Neural cell (in vitro differentiated cells): ENCODE data around the gene ZNF641. TPM values are rescaled to one million over a fixed set of nuclear protein-coding genes. Genes with fewer than 3 reads are reported as not detected.

ENCODE experiments used
- H2AFZ ChIP-seq: fragments of 200-600, 300-800 bp; sonication (generic), shearing (Covaris generic); 2 replicates; pipeline ENCODE4 v1.6.0; 2014; ENCODE audit warnings: low read depth, mild to moderate bottlenecking, antibody characterized with exemption, low read length, moderate library complexity
- H3F3A ChIP-seq: fragments of 200-600 bp; shearing (Covaris generic); 2 replicates; pipeline ENCODE4 v1.6.1; 2016; ENCODE audit warnings: mild to moderate bottlenecking, moderate library complexity, mixed read lengths, antibody characterized with exemption, low read length; ENCODE audit not compliant: insufficient read depth, poor library complexity, severe bottlenecking
- H3K27ac ChIP-seq: fragments of 200-600, 300-800 bp; sonication (generic), shearing (Covaris generic); 2 replicates; pipeline ENCODE4 v1.5.1; 2014; ENCODE audit warnings: mild to moderate bottlenecking, low read length, moderate library complexity
- H3K27me3 ChIP-seq: fragments of 300-800, 200-600 bp; sonication (generic), shearing (Covaris generic); 2 replicates; pipeline ENCODE4 v1.6.0; 2014; ENCODE audit warnings: mild to moderate bottlenecking, low read depth, low read length, moderate library complexity; ENCODE audit not compliant: insufficient read depth
- H3K36me3 ChIP-seq: fragments of 300-800, 200-600 bp; sonication (generic), shearing (Covaris generic); 2 replicates; pipeline ENCODE4 v1.5.1; 2014; ENCODE audit warnings: mild to moderate bottlenecking, antibody characterized with exemption, low read length, moderate library complexity; ENCODE audit not compliant: insufficient read depth
- H3K4me2 ChIP-seq: fragments of 300-800, 200-600 bp; sonication (generic), shearing (Covaris generic); 2 replicates; pipeline ENCODE4 v1.6.0; 2014; ENCODE audit warnings: mild to moderate bottlenecking, low read length
- H3K4me3 ChIP-seq: fragments of 300-800, 200-600 bp; sonication (generic), shearing (Covaris generic); 2 replicates; pipeline ENCODE4 v1.5.1; 2014; ENCODE audit warnings: mild to moderate bottlenecking, low read length, moderate library complexity
- H3K79me2 ChIP-seq: fragments of 200-600 bp; shearing (Covaris generic); replicated peaks from 2 replicates; pipeline ENCODE4 v1.6.0; 2014; ENCODE audit warnings: mild to moderate bottlenecking, low read length, moderate library complexity; ENCODE audit not compliant: insufficient read depth
- H3K9ac ChIP-seq: fragments of 300-800, 200-600 bp; sonication (generic), shearing (Covaris generic); 2 replicates; pipeline ENCODE4 v1.6.1; 2016; ENCODE audit warnings: mild to moderate bottlenecking, low read length, mixed read lengths
- H3K9me2 ChIP-seq: fragments of 200-600 bp; shearing (Covaris generic); 2 replicates; pipeline ENCODE4 v1.6.1; 2016; ENCODE audit warnings: mild to moderate bottlenecking, low read length, mixed read lengths; ENCODE audit not compliant: insufficient read depth
- H3K9me3 ChIP-seq: fragments of 200-600, 300-800 bp; sonication (generic), shearing (Covaris generic); 2 replicates; pipeline ENCODE4 v1.6.1; 2016; ENCODE audit warnings: mild to moderate bottlenecking, mixed run types, low read length, moderate library complexity, mixed read lengths
- H4K20me1 ChIP-seq: fragments of 200-600 bp; shearing (Covaris generic); 2 replicates; pipeline ENCODE4 v1.6.1; 2016; ENCODE audit warnings: mild to moderate bottlenecking, mixed run types; ENCODE audit not compliant: insufficient read depth
- EP300 ChIP-seq: fragments of 450-650 bp; conservative IDR thresholded peaks from 2 replicates; pipeline ENCODE4 v1.6.1; 2014; ENCODE audit warnings: antibody characterized with exemption, mild to moderate bottlenecking, moderate library complexity; ENCODE audit not compliant: poor library complexity, severe bottlenecking
- EZH2 ChIP-seq: fragments of 200-600, 300-800 bp; shearing (Covaris generic), sonication (generic); IDR thresholded peaks from 2 replicates; pipeline ENCODE4 v1.6.1; 2014; ENCODE audit warnings: antibody characterized with exemption, low read length, borderline replicate concordance, mild to moderate bottlenecking; ENCODE audit not compliant: insufficient read depth, poor library complexity, severe bottlenecking
- MXI1 ChIP-seq: fragments of 450-650 bp; conservative IDR thresholded peaks from 2 replicates; pipeline ENCODE4 v1.6.1; 2014; ENCODE audit warnings: antibody characterized with exemption, mild to moderate bottlenecking; ENCODE audit not compliant: poor library complexity, severe bottlenecking
- POLR2AphosphoS5 ChIP-seq: IDR thresholded peaks from 2 replicates; pipeline ENCODE4 v1.6.1; 2012
- RAD21 ChIP-seq: fragments of 450-650 bp; conservative IDR thresholded peaks from 2 replicates; pipeline ENCODE4 v1.6.1; 2014; ENCODE audit warnings: antibody characterized with exemption, mild to moderate bottlenecking, moderate library complexity
- SMC3 ChIP-seq: fragments of 450-650 bp; conservative IDR thresholded peaks from 2 replicates; pipeline ENCODE4 v1.6.1; 2014; ENCODE audit warnings: antibody characterized with exemption, mild to moderate bottlenecking, moderate library complexity; ENCODE audit not compliant: poor library complexity
- TAF1 ChIP-seq: IDR thresholded peaks from 2 replicates; pipeline ENCODE4 v1.6.1; 2012; ENCODE audit warnings: low read depth
- polyA plus RNA-seq: library from polyadenylated mRNA; depleted of rRNA; stranded (reverse); fragments of >200 nt; gene quantifications from 2 replicates; pipeline ENCODE4 v1.2.3, GENCODE V29; 2014
- TF ChIP-seq, protein P1 (sequence below): fragments of 450-650 bp; IDR thresholded peaks from 2 replicates; pipeline ENCODE4 v1.5.1; 2014; ENCODE audit warnings: antibody characterized with exemption, mild to moderate bottlenecking, moderate library complexity; ENCODE audit not compliant: poor library complexity, severe bottlenecking
- TF ChIP-seq, protein P2 (sequence below): IDR thresholded peaks from 2 replicates; pipeline ENCODE4 v1.6.1; 2012; ENCODE audit warnings: borderline replicate concordance

The ZNF641 gene
- polyA plus RNA-seq, 1 donor from 2014 or later: 41.6 TPM

- Histone ChIP-seq H3F3A (no peaks in the 10 kb centered on the region), H3K4me2 (no peak overlapping the region), H3K4me3 (no peak overlapping the region), H3K79me2 (no peaks in the 10 kb centered on the region), H4K20me1 (no peaks in the 10 kb centered on the region), H3K9me2 (no peaks in the 10 kb centered on the region), H3K9ac (no peak overlapping the region), H3K9me3 (no peaks in the 10 kb centered on the region), H2AFZ (no peak overlapping the region), H3K27me3 (no peaks in the 10 kb centered on the region), H3K36me3 (no peaks in the 10 kb centered on the region), H3K27ac (no peak overlapping the region)
- TF ChIP-seq, protein P1, sequence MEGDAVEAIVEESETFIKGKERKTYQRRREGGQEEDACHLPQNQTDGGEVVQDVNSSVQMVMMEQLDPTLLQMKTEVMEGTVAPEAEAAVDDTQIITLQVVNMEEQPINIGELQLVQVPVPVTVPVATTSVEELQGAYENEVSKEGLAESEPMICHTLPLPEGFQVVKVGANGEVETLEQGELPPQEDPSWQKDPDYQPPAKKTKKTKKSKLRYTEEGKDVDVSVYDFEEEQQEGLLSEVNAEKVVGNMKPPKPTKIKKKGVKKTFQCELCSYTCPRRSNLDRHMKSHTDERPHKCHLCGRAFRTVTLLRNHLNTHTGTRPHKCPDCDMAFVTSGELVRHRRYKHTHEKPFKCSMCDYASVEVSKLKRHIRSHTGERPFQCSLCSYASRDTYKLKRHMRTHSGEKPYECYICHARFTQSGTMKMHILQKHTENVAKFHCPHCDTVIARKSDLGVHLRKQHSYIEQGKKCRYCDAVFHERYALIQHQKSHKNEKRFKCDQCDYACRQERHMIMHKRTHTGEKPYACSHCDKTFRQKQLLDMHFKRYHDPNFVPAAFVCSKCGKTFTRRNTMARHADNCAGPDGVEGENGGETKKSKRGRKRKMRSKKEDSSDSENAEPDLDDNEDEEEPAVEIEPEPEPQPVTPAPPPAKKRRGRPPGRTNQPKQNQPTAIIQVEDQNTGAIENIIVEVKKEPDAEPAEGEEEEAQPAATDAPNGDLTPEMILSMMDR: no peak
- TF ChIP-seq EZH2 (no peak), MXI1 (no peak), EP300 (no peak), TAF1 (no peak), SMC3 (no peak), RAD21 (no peak), POLR2AphosphoS5 (no peak)
- TF ChIP-seq, protein P2, sequence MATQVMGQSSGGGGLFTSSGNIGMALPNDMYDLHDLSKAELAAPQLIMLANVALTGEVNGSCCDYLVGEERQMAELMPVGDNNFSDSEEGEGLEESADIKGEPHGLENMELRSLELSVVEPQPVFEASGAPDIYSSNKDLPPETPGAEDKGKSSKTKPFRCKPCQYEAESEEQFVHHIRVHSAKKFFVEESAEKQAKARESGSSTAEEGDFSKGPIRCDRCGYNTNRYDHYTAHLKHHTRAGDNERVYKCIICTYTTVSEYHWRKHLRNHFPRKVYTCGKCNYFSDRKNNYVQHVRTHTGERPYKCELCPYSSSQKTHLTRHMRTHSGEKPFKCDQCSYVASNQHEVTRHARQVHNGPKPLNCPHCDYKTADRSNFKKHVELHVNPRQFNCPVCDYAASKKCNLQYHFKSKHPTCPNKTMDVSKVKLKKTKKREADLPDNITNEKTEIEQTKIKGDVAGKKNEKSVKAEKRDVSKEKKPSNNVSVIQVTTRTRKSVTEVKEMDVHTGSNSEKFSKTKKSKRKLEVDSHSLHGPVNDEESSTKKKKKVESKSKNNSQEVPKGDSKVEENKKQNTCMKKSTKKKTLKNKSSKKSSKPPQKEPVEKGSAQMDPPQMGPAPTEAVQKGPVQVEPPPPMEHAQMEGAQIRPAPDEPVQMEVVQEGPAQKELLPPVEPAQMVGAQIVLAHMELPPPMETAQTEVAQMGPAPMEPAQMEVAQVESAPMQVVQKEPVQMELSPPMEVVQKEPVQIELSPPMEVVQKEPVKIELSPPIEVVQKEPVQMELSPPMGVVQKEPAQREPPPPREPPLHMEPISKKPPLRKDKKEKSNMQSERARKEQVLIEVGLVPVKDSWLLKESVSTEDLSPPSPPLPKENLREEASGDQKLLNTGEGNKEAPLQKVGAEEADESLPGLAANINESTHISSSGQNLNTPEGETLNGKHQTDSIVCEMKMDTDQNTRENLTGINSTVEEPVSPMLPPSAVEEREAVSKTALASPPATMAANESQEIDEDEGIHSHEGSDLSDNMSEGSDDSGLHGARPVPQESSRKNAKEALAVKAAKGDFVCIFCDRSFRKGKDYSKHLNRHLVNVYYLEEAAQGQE: no peak
Observed at GRCh38 chr12:48388938-48389337, 38.2 kb upstream of the ZNF641 start.

GRCh38 chr12:48388460-48388859, 37.7 kb upstream of the ZNF641 start:
- H3K36me3 ChIP-seq: no peaks in the 10 kb centered on the region
- no peaks in the 10 kb centered on the region for H3F3A ChIP-seq
- no peak for TF ChIP-seq TAF1
- TF ChIP-seq, protein P2: no peak
- no peak for TF ChIP-seq EZH2
- TF ChIP-seq POLR2AphosphoS5: no peak
- TF ChIP-seq, protein P1: no peak
- TF ChIP-seq EP300: no peak
- no peak for TF ChIP-seq SMC3
- no peak for TF ChIP-seq MXI1
- TF ChIP-seq RAD21: no peak
- no peaks in the 10 kb centered on the region for H4K20me1 ChIP-seq
- no peaks in the 10 kb centered on the region for H3K27me3 ChIP-seq
- H3K79me2 ChIP-seq: no peaks in the 10 kb centered on the region
- no peaks in the 10 kb centered on the region for H3K9me2 ChIP-seq
- H2AFZ ChIP-seq: no peak overlapping the region
- no peak overlapping the region for H3K4me2 ChIP-seq
- no peak overlapping the region for H3K9ac ChIP-seq
- H3K9me3 ChIP-seq: no peaks in the 10 kb centered on the region
- no peak overlapping the region for H3K4me3 ChIP-seq
- H3K27ac ChIP-seq: no peak overlapping the region
